ENCODE measurements around the gene TIMP2. TPM values are rescaled to one million over a fixed set of nuclear protein-coding genes. Genes with fewer than 3 reads are reported as not detected.
"Not testable (repeated sequence)": the region's sequence is repeated elsewhere in the genome, so short reads cannot be mapped to it uniquely, and the experiment has no call there.

Gene TIMP2
- total and polyA plus RNA-seq, 2 of the 8 experiments (the other 6 are each of a cell fraction or from before 2014, with no cell fraction given): 18.2 to 43.3 TPM

GRCh38 chr17:78945455-78945854, 20.3 kb upstream of the TIMP2 start:
- H3K27ac ChIP-seq (ENCODE audit: low read depth, low read length); POLR2A ChIA-PET (ENCODE audit: partially characterized antibody); H2BK15ac ChIP-seq (ENCODE audit: low read length); H2AK5ac ChIP-seq (ENCODE audit: low read depth, low read length); H3K79me2 ChIP-seq (ENCODE audit: control insufficient read depth in 1 of 2, insufficient read depth in 2 of 2, low read length in 2 of 2); H3K4me2 ChIP-seq (ENCODE audit: insufficient read depth in 1 of 2, low read depth in 2 of 2, low read length in 2 of 2); H2BK120ac ChIP-seq (replicated peaks; ENCODE audit: low read depth, low read length); H4K5ac ChIP-seq (ENCODE audit: insufficient read length, low read depth, low read length); FAIRE-seq; H3K79me1 ChIP-seq (ENCODE audit: low read depth, low read length); H3K4ac ChIP-seq (replicated peaks; ENCODE audit: insufficient read length, low read depth, low read length); H4K20me1 ChIP-seq (replicated peaks in 1 of 2; ENCODE audit: control insufficient read depth in 1 of 2, insufficient read depth in 2 of 2, low read length in 2 of 2); DNase-seq (ENCODE audit: low read depth in 1 of 2, low spot score in 2 of 2); H3K4me3 ChIP-seq (ENCODE audit: extremely low read depth in 1 of 4, insufficient read depth in 2 of 4, low read depth in 3 of 4, low read length in 4 of 4); H3K23ac ChIP-seq (ENCODE audit: insufficient read length); H3K56ac ChIP-seq (replicated peaks; ENCODE audit: insufficient read length, low read depth, low read length); H2BK12ac ChIP-seq (ENCODE audit: low read depth, low read length); H3K9me3 ChIP-seq (ENCODE audit: insufficient read depth in 2 of 2, low read depth in 1 of 2, low read length in 1 of 2); H3K14ac ChIP-seq (ENCODE audit: insufficient read length); H3K4me1 ChIP-seq (replicated peaks in 1 of 4; ENCODE audit: control insufficient read depth in 3 of 4, insufficient read depth in 4 of 4, low read length in 3 of 4); H3K9ac ChIP-seq (replicated peaks in 1 of 4; ENCODE audit: extremely low read depth in 1 of 4, low read depth in 3 of 4, low read length in 3 of 4); H2BK20ac ChIP-seq (ENCODE audit: low read length); H2AFZ ChIP-seq (ENCODE audit: low read length); H3K23me2 ChIP-seq (ENCODE audit: low read depth, low read length); H4K91ac ChIP-seq (replicated peaks; ENCODE audit: insufficient read length, low read length); H4K8ac ChIP-seq (ENCODE audit: extremely low read depth, insufficient read depth, low read length); H3K18ac ChIP-seq (ENCODE audit: extremely low read depth, low read length); H2BK5ac ChIP-seq (ENCODE audit: low read depth, low read length); H3K27me3 ChIP-seq (replicated peaks in 1 of 4; ENCODE audit: control insufficient read depth in 3 of 4, extremely low read depth in 1 of 4, insufficient read depth in 3 of 4, low read length in 3 of 4); H3K36me3 ChIP-seq (ENCODE audit: control insufficient read depth in 2 of 4, insufficient read depth in 4 of 4, low read length in 3 of 4): not testable (repeated sequence)
- CTCF ChIA-PET (ENCODE audit: partially characterized antibody): interaction anchor here (1.2 kb wide), 1 partner anchor 7 kb away, joined by 3 read pairs; no protein-coding TSS in a partner anchor
- WGBS, 2 experiments (ENCODE audit: extremely low coverage in 1 of 2, insufficient coverage in 1 of 2, insufficient read length in 1 of 2, insufficient replicate concordance in 2 of 2, low coverage in 1 of 2, low lambda C conversion rate in 2 of 2, missing lambda C conversion rate in 1 of 2): 92% methylated on average over 12 of the region's 12 CpGs; no CpG with 5 or more reads in 1 of the 2 experiments

Data from H1 (cell line).